MM.1S (cell line): ENCODE measurements around the gene MAB21L4.

Experiments
- DNase-seq: peaks from one replicate; pipeline ENCODE4 v3.0.0-alpha.2; 2015
- H2AFZ ChIP-seq: fragments of 300-600 bp; sonication (generic); 2 replicates; pipeline ENCODE4 v1.6.0; 2016; ENCODE audit warnings: antibody characterized with exemption, low read length
- H3F3A ChIP-seq: fragments of 300-600 bp; sonication (generic); 2 replicates; pipeline ENCODE4 v1.6.1; 2016; ENCODE audit warnings: mild to moderate bottlenecking, antibody characterized with exemption, low read length, moderate library complexity, mixed read lengths; ENCODE audit not compliant: insufficient read depth
- H3K27ac ChIP-seq: fragments of 300-600 bp; sonication (generic); 2 replicates; pipeline ENCODE4 v1.5.1; 2016; ENCODE audit warnings: mild to moderate bottlenecking, low read length
- H3K27me3 ChIP-seq: fragments of 300-600 bp; sonication (generic); replicated peaks from 2 replicates; pipeline ENCODE4 v1.6.0; 2016; ENCODE audit warnings: low read length; ENCODE audit not compliant: insufficient read depth
- H3K36me3 ChIP-seq: fragments of 300-600 bp; sonication (generic); replicated peaks from 2 replicates; pipeline ENCODE4 v1.6.1; 2016; ENCODE audit warnings: mild to moderate bottlenecking, low read length, mixed read lengths; ENCODE audit not compliant: insufficient read depth
- H3K4me1 ChIP-seq: fragments of 300-600 bp; sonication (generic); 2 replicates; pipeline ENCODE4 v1.6.1; 2016; ENCODE audit warnings: low read length, mixed read lengths
- H3K4me2 ChIP-seq: fragments of 300-600 bp; sonication (generic); 2 replicates; pipeline ENCODE4 v1.6.0; 2016; ENCODE audit warnings: low read depth, low read length
- H3K4me3 ChIP-seq: fragments of 300-600 bp; sonication (generic); 2 replicates; pipeline ENCODE4 v1.5.1; 2016; ENCODE audit warnings: low read length, mixed read lengths
- H3K79me2 ChIP-seq: fragments of 300-600 bp; sonication (generic); 2 replicates; pipeline ENCODE4 v1.6.1; 2016; ENCODE audit warnings: mixed run types, low read length, mixed read lengths
- H3K9ac ChIP-seq: fragments of 300-600 bp; sonication (generic); 2 replicates; pipeline ENCODE4 v1.6.1; 2016; ENCODE audit warnings: low read length, mixed read lengths
- H3K9me2 ChIP-seq: fragments of 300-600 bp; sonication (generic); replicated peaks from 2 replicates; pipeline ENCODE4 v1.6.1; 2016; ENCODE audit warnings: mild to moderate bottlenecking, low read length, mixed read lengths; ENCODE audit not compliant: insufficient read depth
- H3K9me3 ChIP-seq: fragments of 300-600 bp; sonication (generic); replicated peaks from 2 replicates; pipeline ENCODE4 v1.6.1; 2016; ENCODE audit warnings: mild to moderate bottlenecking, low read length, mixed read lengths; ENCODE audit not compliant: insufficient read depth
- H4K20me1 ChIP-seq: fragments of 300-600 bp; sonication (generic); 2 replicates; pipeline ENCODE4 v1.6.1; 2016; ENCODE audit warnings: mild to moderate bottlenecking, low read length, moderate library complexity, mixed read lengths; ENCODE audit not compliant: insufficient read depth
- CTCF ChIP-seq: fragments of 300-600 bp; sonication (generic); IDR thresholded peaks from 2 replicates; pipeline ENCODE4 v1.5.1; 2016; ENCODE audit warnings: antibody characterized with exemption, low read length, mixed read lengths
- EZH2 ChIP-seq: fragments of 300-600 bp; sonication (generic); optimal IDR thresholded peaks from 2 replicates; pipeline ENCODE3; 2017; ENCODE audit warnings: low read depth, mild to moderate bottlenecking, antibody characterized with exemption, low read length, mixed read lengths
- EZH2phosphoT487 ChIP-seq: fragments of 300-600 bp; sonication (generic); IDR thresholded peaks from 2 replicates; pipeline ENCODE4 v1.6.1; 2018; ENCODE audit warnings: antibody characterized with exemption, low read length

The MAB21L4 gene

GRCh38 chr2:240857039-240858008, 38.6 kb downstream of the MAB21L4 start:
- TF ChIP-seq EZH2phosphoT487 (no peak), EZH2 (no peak), CTCF (no peak)
- Histone ChIP-seq H3K4me3 (no peak overlapping the region), H3K4me2 (no peak overlapping the region), H3K27me3 (peaks cover 91% of the 10 kb centered on the region), H2AFZ (no peak overlapping the region), H3K79me2 (no peaks in the 10 kb centered on the region), H3K9me2 (no peaks in the 10 kb centered on the region), H3K27ac (no peak overlapping the region), H3K36me3 (no peaks in the 10 kb centered on the region), H3F3A (no peaks in the 10 kb centered on the region), H3K9ac (no peak overlapping the region), H3K4me1 (no peaks in the 10 kb centered on the region), H4K20me1 (no peaks in the 10 kb centered on the region), H3K9me3 (no peaks in the 10 kb centered on the region)
- DNase-seq, result no peak

DNA sequence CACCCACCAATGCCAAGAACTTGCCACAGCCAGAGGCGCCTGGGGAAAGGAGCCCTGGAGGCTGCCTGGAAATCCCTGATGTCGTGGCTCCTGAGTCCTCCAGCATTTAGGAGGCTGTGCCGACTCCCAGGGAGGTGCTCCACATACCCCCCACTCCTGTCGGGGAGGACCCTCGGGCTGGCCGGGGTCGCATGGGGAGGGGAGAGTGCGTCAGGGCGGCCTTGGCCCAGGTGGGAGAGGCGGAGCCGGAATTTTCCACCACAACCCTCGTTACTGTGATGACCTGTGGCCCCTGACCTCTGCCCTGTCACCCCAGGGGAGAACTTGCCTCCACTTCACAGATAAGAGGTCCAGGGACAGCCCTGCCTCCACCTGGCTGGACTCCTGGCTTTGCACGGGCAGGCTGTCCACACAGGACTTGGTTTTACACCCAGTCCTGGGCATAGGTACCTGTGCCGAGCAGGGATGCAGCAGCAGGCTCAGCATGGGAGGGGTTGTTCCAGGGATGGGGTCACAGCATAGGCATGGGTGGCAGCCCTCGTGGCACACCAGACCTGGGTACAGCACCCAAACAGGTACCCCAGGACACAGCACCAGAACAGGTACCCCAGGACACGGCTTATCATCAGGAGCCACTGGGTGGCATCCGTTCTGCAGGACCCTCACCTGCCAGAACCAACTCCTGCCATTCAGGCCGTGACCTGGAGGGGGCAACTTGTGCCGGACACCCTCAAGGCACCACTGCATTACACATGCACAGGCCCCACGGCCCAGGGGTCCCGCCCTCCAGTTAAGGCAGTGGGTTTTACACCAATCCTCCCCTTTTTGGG, 39.6 kb downstream of the MAB21L4 start:
- DNase-seq, result no peak

DNA sequence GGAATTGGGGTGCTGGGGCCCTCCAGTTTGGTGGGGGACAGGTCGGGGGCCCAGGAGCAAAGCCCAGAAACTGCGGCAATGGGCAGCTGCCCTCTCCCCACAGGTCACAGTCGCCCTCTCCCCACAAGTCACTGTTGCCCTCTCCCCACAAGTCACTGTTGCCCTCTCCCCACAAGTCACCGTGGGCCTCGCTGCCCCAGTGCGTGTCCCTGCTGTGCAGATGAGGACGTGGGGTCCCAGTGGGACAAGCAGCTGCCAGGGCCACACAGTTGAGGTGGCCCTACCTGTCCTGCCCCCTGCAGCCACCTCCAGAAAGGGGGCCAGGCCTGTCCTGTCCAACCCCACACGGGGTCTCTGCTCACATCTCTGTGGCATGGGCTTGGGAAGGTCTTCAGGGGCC, 40.3 kb downstream of the MAB21L4 start:
- Histone ChIP-seq H3K27ac (no peak overlapping the region), H3K9ac (no peak overlapping the region), H3K36me3 (no peaks in the 10 kb centered on the region), H3K4me1 (no peaks in the 10 kb centered on the region), H4K20me1 (no peaks in the 10 kb centered on the region), H3K9me3 (no peaks in the 10 kb centered on the region), H3K79me2 (no peaks in the 10 kb centered on the region), H3K4me2 (no peak overlapping the region), H3K4me3 (no peak overlapping the region), H3K27me3 (peaks cover 85% of the 10 kb centered on the region), H3F3A (no peaks in the 10 kb centered on the region), H2AFZ (no peak overlapping the region), H3K9me2 (no peaks in the 10 kb centered on the region)
- TF ChIP-seq CTCF, result no peak
- TF ChIP-seq EZH2, result no peak
- TF ChIP-seq EZH2phosphoT487, result no peak
- no peak for DNase-seq

More for the DNA sequence above, 39.6 kb downstream of the MAB21L4 start:
- Histone ChIP-seq H3K27me3 (peaks cover 92% of the 10 kb centered on the region), H3K27ac (no peak overlapping the region), H3K9ac (no peak overlapping the region), H3K36me3 (no peaks in the 10 kb centered on the region), H3K4me2 (no peak overlapping the region), H3K4me1 (no peaks in the 10 kb centered on the region), H3K4me3 (no peak overlapping the region), H4K20me1 (no peaks in the 10 kb centered on the region), H3F3A (no peaks in the 10 kb centered on the region), H2AFZ (no peak overlapping the region), H3K9me2 (no peaks in the 10 kb centered on the region), H3K79me2 (no peaks in the 10 kb centered on the region), H3K9me3 (no peaks in the 10 kb centered on the region)
- no peak for TF ChIP-seq EZH2phosphoT487
- TF ChIP-seq EZH2, result no peak
- peak; percentile 19; the same call in 1 of the 2 replicates for TF ChIP-seq CTCF
